AG04449 (cell line): ENCODE data around the gene TRIO.

Source experiments
- CTCF ChIA-PET: fragments of 350-600 bp; formaldehyde crosslinking; extraction: SDS; loops from one replicate; lab custom pipeline; 2021; ENCODE audit warnings: antibody characterized with exemption; lab: Yijun Ruan, JAX
- POLR2A ChIA-PET: fragments of 400-600, 350-600 bp; formaldehyde crosslinking; extraction: SDS; loops from one replicate; lab custom pipeline; 2020; ENCODE audit warnings: antibody characterized with exemption, inconsistent platforms; lab: Yijun Ruan, JAX
- DNase-seq: peaks from one replicate; pipeline ENCODE4 v3.0.0-alpha.2; 2010; ENCODE audit warnings: low read depth, low spot score
- H3K4me3 ChIP-seq: 2 replicates; pipeline ENCODE4 v1.5.1; 2011; ENCODE audit warnings: low read depth, mild to moderate bottlenecking, control low read depth, low read length
- CTCF ChIP-seq: IDR thresholded peaks from one replicate; pipeline ENCODE4 v1.5.1; 2011; ENCODE audit warnings: mild to moderate bottlenecking, moderate library complexity, low read length, control low read depth, inconsistent platforms; ENCODE audit not compliant: insufficient read depth; ENCODE audit errors: missing control alignments

Gene TRIO

GRCh38 chr5:14308384-14309154 is 165.4 kb downstream of the TRIO start:
- ChIA-PET POLR2A (no interaction called here), CTCF (no interaction called here)
- no peak for TF ChIP-seq CTCF
- H3K4me3 ChIP-seq: no peak overlapping the region
- no peak for DNase-seq

GRCh38 chr5:14309199-14309598 is 166.1 kb downstream of the TRIO start:
- TF ChIP-seq CTCF: no peak
- ChIA-PET CTCF (no interaction called here), POLR2A (no interaction called here)
- DNase-seq: no peak
- no peak overlapping the region for H3K4me3 ChIP-seq

- no peak overlapping the region for H3K4me3 ChIP-seq
- CTCF ChIA-PET: no interaction called here
- no peak for DNase-seq
- POLR2A ChIA-PET: interaction anchor here (0.6 kb wide), 1 partner anchor 299 kb away, joined by 3 read pairs; no protein-coding TSS in a partner anchor
- TF ChIP-seq CTCF: no peak
Observed at GRCh38 chr5:14309878-14310531, 166.9 kb downstream of the TRIO start.

GRCh38 chr5:14310901-14311300 is 167.8 kb downstream of the TRIO start:
- DNase-seq: no peak
- H3K4me3 ChIP-seq: no peak overlapping the region
- ChIA-PET CTCF (no interaction called here), POLR2A (no interaction called here)
- no peak for TF ChIP-seq CTCF

- ChIA-PET POLR2A (no interaction called here), CTCF (interaction anchor here (1.1 to 1.5 kb wide), 5 partner anchors 10 to 337 kb away, joined by 3 to 7 read pairs (median 3); no protein-coding TSS in a partner anchor)
- H3K4me3 ChIP-seq: no peak overlapping the region
- TF ChIP-seq CTCF: no peak
- DNase-seq: no peak
Observed at GRCh38 chr5:14313986-14314690, 171.0 kb downstream of the TRIO start.

GRCh38 chr5:14316471-14316870 is 173.3 kb downstream of the TRIO start:
- DNase-seq: no peak
- TF ChIP-seq CTCF: no peak
- CTCF ChIA-PET: interaction anchor here (0.9 to 1.4 kb wide), 3 partner anchors 15 to 34 kb away, joined by 3 to 4 read pairs (median 3); no protein-coding TSS in a partner anchor
- H3K4me3 ChIP-seq: no peak overlapping the region
- POLR2A ChIA-PET: no interaction called here
